Gastroesophageal sphincter (tissue), 4 donors: ENCODE measurements around the gene CMSS1. TPM values are rescaled to one million over a fixed set of nuclear protein-coding genes. Genes with fewer than 3 reads are reported as not detected.
A peak's percentile ranks its signal among the peaks of the same experiment; 100 is the strongest.

Source experiments
- ATAC-seq: fragments of 150-250 bp; one replicate; pipeline ENCODE4 v1.9.1; 2016; ENCODE audit warnings: mild to moderate bottlenecking, moderate library complexity
- H3K27ac ChIP-seq, 4 donors: fragments of 200-600 bp; sonication (generic) in 3 of 4; 1 replicate in 3 of 4; 2 replicates in 1 of 4; pipeline ENCODE4 v1.5.1; 2016 to 2019
- H3K27me3 ChIP-seq: fragments of 200-600 bp; sonication (generic); one replicate; pipeline ENCODE4 v1.5.1; 2019
- H3K36me3 ChIP-seq, 2 donors: fragments of 200-600 bp; sonication (generic); one replicate each; pipeline ENCODE4 v1.5.1; 2019; ENCODE audit warnings: control low read depth in 1 of 2
- H3K4me1 ChIP-seq, 3 donors: fragments of 200-600 bp; sonication (generic); 1 replicate in 2 of 3; 2 replicates in 1 of 3; pipeline ENCODE4 v1.5.1; 2016 to 2019; ENCODE audit warnings: control low read depth in 2 of 3
- H3K4me3 ChIP-seq, 2 donors: fragments of 200-600 bp; sonication (generic); one replicate each; pipeline ENCODE4 v1.5.1; 2019; ENCODE audit warnings: mild to moderate bottlenecking in 1 of 2, moderate library complexity in 1 of 2
- H3K9me3 ChIP-seq, 3 donors: fragments of 200-600 bp; sonication (generic); one replicate each; pipeline ENCODE4 v1.5.1; 2017 to 2019; ENCODE audit warnings: control low read depth in 2 of 3
- CTCF ChIP-seq, 4 experiments: fragments of 200-600 bp in 2 of 4; fragments of 450-650 bp in 2 of 4; sonication (generic) in 1 of 4; IDR thresholded peaks; one replicate each; pipeline ENCODE4 v1.5.1; 2017 to 2019; ENCODE audit warnings: antibody characterized with exemption in 4 of 4, mild to moderate bottlenecking in 2 of 4, moderate library complexity in 2 of 4
- EP300 ChIP-seq: sonication (generic); formaldehyde crosslinking; IDR thresholded peaks from one replicate; pipeline ENCODE4 v1.6.1; 2017; ENCODE audit warnings: antibody characterized with exemption, mild to moderate bottlenecking
- POLR2A ChIP-seq, 2 donors: fragments of 450-650 bp; IDR thresholded peaks; one replicate each; pipeline ENCODE4 v1.6.1; 2017; ENCODE audit warnings: antibody characterized with exemption in 2 of 2, mild to moderate bottlenecking in 2 of 2, moderate library complexity in 1 of 2
- POLR2AphosphoS5 ChIP-seq: sonication (generic); formaldehyde crosslinking; IDR thresholded peaks from one replicate; pipeline ENCODE4 v1.6.1; 2017; ENCODE audit warnings: antibody characterized with exemption
- WGBS, 2 donors: methylation state at CpG; one replicate each; pipeline ENCODE4 v1.1.5; 2018; ENCODE audit warnings: low coverage in 1 of 2; 5-methylcytosine and 5-hydroxymethylcytosine counted together
- total RNA-seq, 4 donors: library from RNA; depleted of rRNA; stranded (reverse); fragments of >200 nt; gene quantifications; one replicate each; pipeline ENCODE4 v1.1.0, GENCODE V29; 2016

Gene CMSS1
- total RNA-seq, 4 donors from 2014 or later: 15.2 to 20.8 (median 16.6) TPM

DNA sequence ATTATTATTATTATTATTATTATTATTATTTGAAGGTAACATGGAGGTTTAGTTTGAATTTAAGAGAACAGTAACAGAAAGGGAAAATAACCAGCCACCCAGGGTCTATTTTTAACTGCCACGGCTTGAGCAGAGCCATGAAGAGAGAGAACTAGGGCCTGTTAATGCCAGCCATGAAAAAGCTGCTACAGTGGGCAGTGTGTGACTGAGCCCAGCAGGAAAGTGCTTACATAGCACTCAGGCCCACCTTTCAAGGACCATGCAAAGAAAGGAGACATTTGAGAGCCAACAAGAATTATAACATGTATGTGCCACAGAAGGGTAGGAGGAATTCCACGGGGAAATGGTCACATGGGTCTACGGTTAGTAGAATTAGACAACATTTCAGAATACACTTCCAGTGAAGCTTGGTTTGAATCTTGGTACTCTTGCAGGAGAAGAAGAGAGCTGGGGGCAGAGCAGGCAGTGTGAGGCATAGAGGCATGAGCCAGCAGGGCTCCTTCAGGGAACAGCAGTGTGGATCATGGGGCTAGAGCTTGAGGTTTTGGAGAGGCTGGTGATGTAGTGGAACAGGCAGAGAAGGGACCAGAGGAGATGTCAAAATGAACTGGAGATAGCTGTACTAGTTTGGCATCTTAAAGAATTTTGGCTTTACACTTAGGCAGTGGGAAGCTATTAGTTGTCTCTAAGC lies 140.7 kb downstream of the CMSS1 start:
- no peak for TF ChIP-seq CTCF (IDR thresholded peaks at IDR 0.05)
- no peak for TF ChIP-seq EP300
- no peak for TF ChIP-seq POLR2A (IDR thresholded peaks at IDR 0.05)
- TF ChIP-seq POLR2AphosphoS5: no peak
- H3K9me3 ChIP-seq: no peaks in the 10 kb centered on the region
- ATAC-seq: no peak
- 55 to 61% methylated on average over 3 of the region's 3 CpGs for WGBS, 2 donors
- no peaks in the 10 kb centered on the region for H3K27me3 ChIP-seq
- H3K36me3 ChIP-seq: no peaks in the 10 kb centered on the region
- no peak overlapping the region for H3K4me3 ChIP-seq
- H3K27ac ChIP-seq: peak overlapping the region in 3 of 4 donors; percentile 13 to 65 (median 34)
- peaks cover 0 to 69% (median 14%) of the 10 kb centered on the region in 3 donors for H3K4me1 ChIP-seq

GRCh38 chr3:99960123-99960878 lies 142.6 kb downstream of the CMSS1 start:
- no peak for ATAC-seq

DNA sequence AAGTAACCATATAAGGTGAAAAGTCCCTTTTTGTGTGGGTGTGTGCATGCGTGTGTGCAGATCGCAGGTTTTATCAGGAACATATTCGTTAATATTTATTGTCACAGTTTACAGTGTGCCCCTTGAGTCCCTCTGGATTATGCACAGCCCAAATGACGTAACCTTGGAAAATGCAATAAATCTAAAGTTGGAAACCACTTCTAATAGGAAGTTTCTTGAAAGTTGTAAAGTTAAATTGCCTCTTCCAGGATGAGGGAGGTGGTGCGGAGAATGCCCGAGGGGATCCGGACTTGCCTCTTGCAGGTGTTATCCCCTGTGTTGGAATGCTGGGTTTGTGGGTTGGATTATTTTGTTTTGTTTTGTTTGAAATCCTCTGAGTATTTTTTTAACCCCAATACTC lies 143.3 kb downstream of the CMSS1 start:
- no peak for ATAC-seq
- Histone ChIP-seq H3K9me3 (no peaks in the 10 kb centered on the region), H3K27ac (peak overlapping the region; percentile 39 to 71 (median 66)), H3K27me3 (no peaks in the 10 kb centered on the region), H3K4me3 (no peak overlapping the region), H3K4me1 (peaks cover 3 to 82% (median 15%) of the 10 kb centered on the region in 3 donors), H3K36me3 (no peaks in the 10 kb centered on the region)
- TF ChIP-seq CTCF (IDR thresholded peaks at IDR 0.05) (no peak), EP300 (peak; percentile 5)
- 43 to 62% methylated on average over 7 of the region's 7 CpGs for WGBS, 2 donors

More at GRCh38 chr3:99960123-99960878, 142.6 kb downstream of the CMSS1 start:
- no peaks in the 10 kb centered on the region for H3K9me3 ChIP-seq
- no peak overlapping the region for H3K4me3 ChIP-seq
- TF ChIP-seq CTCF (IDR thresholded peaks at IDR 0.05) (no peak), POLR2A (IDR thresholded peaks at IDR 0.05) (no peak), EP300 (no peak), POLR2AphosphoS5 (no peak)
- 34 to 47% methylated on average over 4 to 5 of the region's 5 CpGs for WGBS, 2 donors
- H3K27ac ChIP-seq: peak overlapping the region; percentile 39 to 71 (median 66)
- H3K4me1 ChIP-seq: peaks cover 0 to 75% (median 13%) of the 10 kb centered on the region in 3 donors
- no peaks in the 10 kb centered on the region for H3K27me3 ChIP-seq
- H3K36me3 ChIP-seq: no peaks in the 10 kb centered on the region

DNA sequence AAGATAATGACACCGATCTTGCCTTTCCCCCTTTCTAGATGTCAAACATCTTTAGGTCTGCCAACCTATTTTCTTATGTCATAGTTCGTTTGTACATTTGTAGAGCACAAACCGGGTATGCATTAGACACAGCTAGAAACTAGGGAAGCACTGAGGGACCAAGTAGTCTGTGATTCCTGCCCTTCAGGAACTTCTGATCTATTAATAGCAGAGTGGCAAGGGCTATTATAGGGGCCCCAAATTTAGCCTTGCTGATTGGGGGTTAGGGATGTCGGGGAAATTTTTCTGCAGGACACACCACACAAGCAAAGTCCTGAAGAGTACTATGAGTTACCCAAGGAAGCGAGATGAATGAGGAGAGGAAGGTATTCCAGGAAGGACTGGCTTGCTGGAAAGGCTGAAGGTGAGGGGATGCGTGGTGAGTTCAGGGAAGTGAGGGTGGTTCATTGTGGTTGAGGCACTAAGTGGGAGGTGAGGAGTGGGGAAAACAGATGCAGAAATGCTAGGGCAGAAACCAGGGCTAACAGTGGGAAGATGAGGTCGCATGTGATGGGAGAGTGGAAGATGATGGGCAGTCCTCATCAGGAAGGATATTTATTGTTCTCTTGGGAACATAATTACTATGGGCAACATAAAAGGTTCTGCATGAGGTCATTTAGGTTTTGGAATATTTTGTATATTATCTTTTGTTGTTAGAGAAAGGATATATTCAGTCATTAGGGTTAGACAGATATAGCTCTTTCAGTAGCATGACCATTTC lies 144.3 kb downstream of the CMSS1 start:
- peaks cover 3 to 88% (median 20%) of the 10 kb centered on the region in 3 donors for H3K4me1 ChIP-seq
- 90 to 95% methylated on average over 3 to 7 of the region's 7 CpGs for WGBS, 2 donors
- ATAC-seq: no peak
- H3K9me3 ChIP-seq: no peaks in the 10 kb centered on the region
- TF ChIP-seq EP300 (no peak), POLR2AphosphoS5 (no peak), CTCF (IDR thresholded peaks at IDR 0.05) (no peak), POLR2A (IDR thresholded peaks at IDR 0.05) (no peak)
- no peaks in the 10 kb centered on the region for H3K27me3 ChIP-seq
- no peaks in the 10 kb centered on the region for H3K36me3 ChIP-seq
- no peak overlapping the region for H3K4me3 ChIP-seq
- peak overlapping the region in 2 of 4 donors; percentile 43 to 67 for H3K27ac ChIP-seq
